ENCODE measurements around the gene ABCD1. TPM values are rescaled to one million over a fixed set of nuclear protein-coding genes. Genes with fewer than 3 reads are reported as not detected.

ABCD1 gene
- total RNA-seq, 1 experiment from 2014 or later: 9.1 TPM

DNA sequence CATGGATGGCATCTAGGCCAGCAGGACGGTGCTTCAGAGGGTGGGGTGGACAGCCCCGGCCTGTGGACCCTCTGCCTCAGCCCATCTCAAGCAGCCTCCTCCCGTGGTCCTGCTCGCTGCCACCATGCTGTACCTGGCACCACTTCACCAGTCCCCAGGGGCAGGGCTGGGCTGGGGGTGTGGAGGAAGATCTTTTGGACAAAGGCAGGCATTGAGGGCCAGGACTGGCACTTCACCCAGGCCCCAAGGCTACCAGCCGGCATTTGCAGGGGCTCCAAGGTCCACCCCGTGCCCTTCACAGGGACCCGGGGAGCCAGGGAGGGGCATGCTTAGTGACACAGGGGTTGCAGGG lies 40.1 kb downstream of the ABCD1 start:
- Mint-ChIP-seq H3K36me3 (no peaks in the 10 kb centered on the region), H3K9me3 (no peaks in the 10 kb centered on the region), H3K4me3 (no peak overlapping the region), H3K27ac (no peak overlapping the region), H3K27me3 (ENCODE audit: low read depth) (no peaks in the 10 kb centered on the region), H3K4me1 (peaks cover 3% of the 10 kb centered on the region; the same call in 1 of the 2 replicates)
- ChIA-PET POLR2A (no interaction called here), CTCF (no interaction called here)
- TF ChIP-seq CREB1 (CRISPR knock-in tag; IDR thresholded peaks at IDR 0.05) (no peak), PRDM15 (CRISPR knock-in tag; IDR thresholded peaks at IDR 0.05) (no peak), ZNF671 (CRISPR knock-in tag; IDR thresholded peaks at IDR 0.05) (no peak), SMAD3 (CRISPR knock-in tag; IDR thresholded peaks at IDR 0.05; ENCODE audit: borderline replicate concordance) (no peak), ZNF219 (CRISPR knock-in tag; IDR thresholded peaks at IDR 0.05; ENCODE audit: borderline replicate concordance) (no peak), ATF3 (CRISPR knock-in tag; conservative IDR thresholded peaks at IDR 0.05) (no peak), ZNF423 (CRISPR knock-in tag; IDR thresholded peaks at IDR 0.05) (no peak), KAT7 (CRISPR knock-in tag; IDR thresholded peaks at IDR 0.05; ENCODE audit: borderline replicate concordance) (no peak), ELF4 (CRISPR knock-in tag; IDR thresholded peaks at IDR 0.05; ENCODE audit: low read depth) (no peak), ARID4B (CRISPR knock-in tag; IDR thresholded peaks at IDR 0.05; ENCODE audit: borderline replicate concordance) (no peak), JUN (CRISPR knock-in tag; IDR thresholded peaks at IDR 0.05) (no peak), SMAD4 (CRISPR knock-in tag; IDR thresholded peaks at IDR 0.05) (no peak), ZSCAN18 (CRISPR knock-in tag; IDR thresholded peaks at IDR 0.05) (no peak), MAX (CRISPR knock-in tag; IDR thresholded peaks at IDR 0.05) (no peak), GABPB1 (CRISPR knock-in tag; IDR thresholded peaks at IDR 0.05) (no peak), NFE2L1 (CRISPR knock-in tag; IDR thresholded peaks at IDR 0.05) (no peak)
- TF ChIP-seq, protein P1, sequence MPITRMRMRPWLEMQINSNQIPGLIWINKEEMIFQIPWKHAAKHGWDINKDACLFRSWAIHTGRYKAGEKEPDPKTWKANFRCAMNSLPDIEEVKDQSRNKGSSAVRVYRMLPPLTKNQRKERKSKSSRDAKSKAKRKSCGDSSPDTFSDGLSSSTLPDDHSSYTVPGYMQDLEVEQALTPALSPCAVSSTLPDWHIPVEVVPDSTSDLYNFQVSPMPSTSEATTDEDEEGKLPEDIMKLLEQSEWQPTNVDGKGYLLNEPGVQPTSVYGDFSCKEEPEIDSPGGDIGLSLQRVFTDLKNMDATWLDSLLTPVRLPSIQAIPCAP (CRISPR knock-in tag; IDR thresholded peaks at IDR 0.05): no peak
- TF ChIP-seq, protein P2, sequence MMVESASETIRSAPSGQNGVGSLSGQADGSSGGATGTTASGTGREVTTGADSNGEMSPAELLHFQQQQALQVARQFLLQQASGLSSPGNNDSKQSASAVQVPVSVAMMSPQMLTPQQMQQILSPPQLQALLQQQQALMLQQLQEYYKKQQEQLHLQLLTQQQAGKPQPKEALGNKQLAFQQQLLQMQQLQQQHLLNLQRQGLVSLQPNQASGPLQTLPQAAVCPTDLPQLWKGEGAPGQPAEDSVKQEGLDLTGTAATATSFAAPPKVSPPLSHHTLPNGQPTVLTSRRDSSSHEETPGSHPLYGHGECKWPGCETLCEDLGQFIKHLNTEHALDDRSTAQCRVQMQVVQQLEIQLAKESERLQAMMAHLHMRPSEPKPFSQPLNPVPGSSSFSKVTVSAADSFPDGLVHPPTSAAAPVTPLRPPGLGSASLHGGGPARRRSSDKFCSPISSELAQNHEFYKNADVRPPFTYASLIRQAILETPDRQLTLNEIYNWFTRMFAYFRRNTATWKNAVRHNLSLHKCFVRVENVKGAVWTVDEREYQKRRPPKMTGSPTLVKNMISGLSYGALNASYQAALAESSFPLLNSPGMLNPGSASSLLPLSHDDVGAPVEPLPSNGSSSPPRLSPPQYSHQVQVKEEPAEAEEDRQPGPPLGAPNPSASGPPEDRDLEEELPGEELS (CRISPR knock-in tag; IDR thresholded peaks at IDR 0.05): no peak
- ATAC-seq: no peak
- DNase-seq (ENCODE audit: low spot score): no peak
